ENCODE data around the gene BLOC1S3. TPM values are rescaled to one million over a fixed set of nuclear protein-coding genes. Genes with fewer than 3 reads are reported as not detected.

The BLOC1S3 gene
- total RNA-seq, 2 donors from 2014 or later: 9.4 to 11.3 TPM

DNA sequence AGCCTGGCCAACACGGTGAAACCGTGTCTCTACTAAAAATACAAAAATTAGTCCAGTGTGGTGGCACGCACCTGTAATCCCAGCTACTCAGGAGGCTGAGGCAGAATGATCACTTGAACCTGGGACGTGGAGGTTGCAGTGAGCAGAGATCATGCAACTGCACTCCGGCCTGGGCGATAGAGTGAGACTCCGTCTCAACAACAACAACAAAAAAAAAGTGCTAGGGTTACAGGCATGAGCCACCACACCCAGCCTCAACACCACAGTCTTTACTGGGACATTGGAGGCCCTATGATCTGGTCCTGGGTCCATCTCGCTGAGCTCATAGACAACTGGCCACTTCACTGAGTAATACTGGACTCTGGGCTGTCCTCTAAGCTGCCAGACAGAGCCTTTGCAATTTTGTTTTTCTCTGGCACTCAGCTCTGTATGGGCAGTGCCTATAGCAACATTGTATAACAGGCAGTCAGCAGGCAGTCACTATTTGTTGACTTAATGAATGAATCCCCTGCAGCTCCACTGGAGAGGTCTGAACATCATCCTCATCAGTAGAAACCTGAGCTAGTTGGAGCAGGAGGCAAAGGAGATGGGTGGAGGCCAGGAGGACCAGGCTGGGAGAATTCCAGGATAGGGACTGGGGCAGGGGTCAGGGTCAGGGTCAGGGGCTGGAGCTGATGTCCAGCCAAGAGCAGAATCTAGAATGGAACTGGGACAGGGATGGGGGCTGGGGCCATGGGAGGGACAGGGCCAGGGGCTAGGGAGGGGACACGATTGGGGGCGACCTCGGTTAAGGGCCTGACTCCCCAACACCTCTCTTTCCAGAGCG, 8.1 kb downstream of the BLOC1S3 start:
- WGBS, 2 experiments (ENCODE audit: insufficient coverage in 1 of 2, insufficient read length in 1 of 2): 91 to 94% methylated on average over 10 to 12 of the region's 12 CpGs
- DNase-seq: no peak
- H3K4me1 ChIP-seq (ENCODE audit: control insufficient read depth, insufficient read depth, low read length): peaks cover 3% of the 10 kb centered on the region
- no peak overlapping the region for H3K4me3 ChIP-seq (ENCODE audit: low read length)
- no peaks in the 10 kb centered on the region for H3K9me3 ChIP-seq (ENCODE audit: control insufficient read depth, low read length)
- peaks cover under 1% of the 10 kb centered on the region for H3K36me3 ChIP-seq (ENCODE audit: control insufficient read depth, insufficient read depth, low read length)
- H3K27ac ChIP-seq (ENCODE audit: low read depth, low read length): no peak overlapping the region
- Mint-ChIP-seq H3K36me3 (ENCODE audit: low read depth) (no peaks in the 10 kb centered on the region), H3K9me3 (no peaks in the 10 kb centered on the region), H3K4me3 (no peak overlapping the region), H3K27me3 (ENCODE audit: insufficient read depth) (peaks cover 9% of the 10 kb centered on the region), H3K4me1 (no peaks in the 10 kb centered on the region), H3K27ac (no peak overlapping the region)
- H3K9ac ChIP-seq (ENCODE audit: extremely low read depth, low read length, poor library complexity, severe bottlenecking): no peak overlapping the region
- TF ChIP-seq, protein P1, sequence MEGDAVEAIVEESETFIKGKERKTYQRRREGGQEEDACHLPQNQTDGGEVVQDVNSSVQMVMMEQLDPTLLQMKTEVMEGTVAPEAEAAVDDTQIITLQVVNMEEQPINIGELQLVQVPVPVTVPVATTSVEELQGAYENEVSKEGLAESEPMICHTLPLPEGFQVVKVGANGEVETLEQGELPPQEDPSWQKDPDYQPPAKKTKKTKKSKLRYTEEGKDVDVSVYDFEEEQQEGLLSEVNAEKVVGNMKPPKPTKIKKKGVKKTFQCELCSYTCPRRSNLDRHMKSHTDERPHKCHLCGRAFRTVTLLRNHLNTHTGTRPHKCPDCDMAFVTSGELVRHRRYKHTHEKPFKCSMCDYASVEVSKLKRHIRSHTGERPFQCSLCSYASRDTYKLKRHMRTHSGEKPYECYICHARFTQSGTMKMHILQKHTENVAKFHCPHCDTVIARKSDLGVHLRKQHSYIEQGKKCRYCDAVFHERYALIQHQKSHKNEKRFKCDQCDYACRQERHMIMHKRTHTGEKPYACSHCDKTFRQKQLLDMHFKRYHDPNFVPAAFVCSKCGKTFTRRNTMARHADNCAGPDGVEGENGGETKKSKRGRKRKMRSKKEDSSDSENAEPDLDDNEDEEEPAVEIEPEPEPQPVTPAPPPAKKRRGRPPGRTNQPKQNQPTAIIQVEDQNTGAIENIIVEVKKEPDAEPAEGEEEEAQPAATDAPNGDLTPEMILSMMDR (conservative IDR thresholded peaks at IDR 0.05): no peak
- no peaks in the 10 kb centered on the region for H3K27me3 ChIP-seq (ENCODE audit: control insufficient read depth, insufficient read depth, low read length, poor library complexity, severe bottlenecking)

DNA sequence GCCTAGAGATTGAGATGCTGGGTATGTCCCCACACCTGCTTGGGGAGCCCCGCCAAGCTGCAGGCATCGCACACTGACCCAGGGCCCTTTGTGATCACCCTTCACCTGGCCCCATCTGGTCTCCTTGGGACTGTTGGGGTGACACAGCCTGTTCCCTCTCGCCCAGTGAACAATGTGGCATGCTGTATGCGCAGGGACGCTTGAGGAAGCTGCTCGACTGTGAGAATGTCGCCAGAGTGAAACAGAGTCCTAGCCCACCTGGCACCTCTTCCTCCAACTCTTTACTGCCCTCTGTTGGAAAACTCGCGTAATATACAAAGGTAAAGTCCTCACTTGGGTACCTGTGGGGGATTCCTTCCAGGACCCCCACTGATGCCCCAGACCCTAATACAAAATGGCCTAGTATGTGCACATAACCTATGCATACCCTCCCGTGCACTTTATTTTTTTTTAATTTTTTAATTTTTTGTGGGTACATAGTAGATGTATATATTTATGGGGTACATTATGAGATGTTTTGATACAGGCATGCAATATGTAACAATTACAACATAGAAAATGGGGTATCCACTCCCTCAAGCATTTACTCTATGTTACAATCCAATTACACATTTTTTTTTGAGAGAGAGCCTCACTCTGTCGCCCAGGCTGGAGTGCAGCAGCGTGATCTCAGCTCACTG, 9.0 kb downstream of the BLOC1S3 start:
- no peaks in the 10 kb centered on the region for H3K9me3 Mint-ChIP-seq
- WGBS, 2 experiments (ENCODE audit: insufficient coverage in 1 of 2, insufficient read length in 1 of 2): 43 to 47% methylated on average over 8 to 11 of the region's 12 CpGs
- Histone ChIP-seq H3K4me1 (ENCODE audit: control insufficient read depth, insufficient read depth, low read length) (peaks cover 5% of the 10 kb centered on the region), H3K27ac (ENCODE audit: low read depth, low read length) (no peak overlapping the region), H3K27me3 (ENCODE audit: control insufficient read depth, insufficient read depth, low read length, poor library complexity, severe bottlenecking) (no peaks in the 10 kb centered on the region), H3K36me3 (ENCODE audit: control insufficient read depth, insufficient read depth, low read length) (no peaks in the 10 kb centered on the region), H3K4me3 (ENCODE audit: low read length) (no peak overlapping the region), H3K9me3 (ENCODE audit: control insufficient read depth, low read length) (no peaks in the 10 kb centered on the region), H3K9ac (ENCODE audit: extremely low read depth, low read length, poor library complexity, severe bottlenecking) (no peak overlapping the region)
- H3K27ac Mint-ChIP-seq: no peak overlapping the region
- no peaks in the 10 kb centered on the region for H3K36me3 Mint-ChIP-seq (ENCODE audit: low read depth)
- no peak overlapping the region for H3K4me3 Mint-ChIP-seq
- H3K4me1 Mint-ChIP-seq: no peaks in the 10 kb centered on the region
- TF ChIP-seq, protein P1 (conservative IDR thresholded peaks at IDR 0.05): peak; percentile 87
- peak; percentile 81 for DNase-seq
- H3K27me3 Mint-ChIP-seq (ENCODE audit: insufficient read depth): peaks cover 9% of the 10 kb centered on the region

GRCh38 chr19:45189971-45190370, 11.4 kb downstream of the BLOC1S3 start:
- no peak overlapping the region for H3K27ac Mint-ChIP-seq
- 96% methylated on average over 1 of the region's 1 CpG; no CpG with 5 or more reads in 1 of the 2 experiments for WGBS, 2 experiments (ENCODE audit: insufficient coverage in 1 of 2, insufficient read length in 1 of 2)
- no peak overlapping the region for H3K4me3 ChIP-seq (ENCODE audit: low read length)

More at GRCh38 chr19:45189971-45190370, 11.4 kb downstream of the BLOC1S3 start:
- no peaks in the 10 kb centered on the region for H3K36me3 Mint-ChIP-seq (ENCODE audit: low read depth)
- no peaks in the 10 kb centered on the region for H3K4me1 Mint-ChIP-seq
- DNase-seq: no peak
- Histone ChIP-seq H3K4me1 (ENCODE audit: control insufficient read depth, insufficient read depth, low read length) (peaks cover 5% of the 10 kb centered on the region), H3K9me3 (ENCODE audit: control insufficient read depth, low read length) (no peaks in the 10 kb centered on the region), H3K27me3 (ENCODE audit: control insufficient read depth, insufficient read depth, low read length, poor library complexity, severe bottlenecking) (no peaks in the 10 kb centered on the region), H3K27ac (ENCODE audit: low read depth, low read length) (no peak overlapping the region), H3K9ac (ENCODE audit: extremely low read depth, low read length, poor library complexity, severe bottlenecking) (no peak overlapping the region), H3K36me3 (ENCODE audit: control insufficient read depth, insufficient read depth, low read length) (no peaks in the 10 kb centered on the region)
- H3K27me3 Mint-ChIP-seq (ENCODE audit: insufficient read depth): peaks cover 7% of the 10 kb centered on the region
- no peaks in the 10 kb centered on the region for H3K9me3 Mint-ChIP-seq
- H3K4me3 Mint-ChIP-seq: no peak overlapping the region
- TF ChIP-seq, protein P1 (conservative IDR thresholded peaks at IDR 0.05): no peak
